Ovary (tissue), 3 donors: ENCODE data around the gene WDR37.

ENCODE experiments used
- POLR2A ChIP-seq: fragments of 450-650 bp; IDR thresholded peaks from one replicate; pipeline ENCODE4 v1.6.1; 2017; ENCODE audit warnings: antibody characterized with exemption, mild to moderate bottlenecking, moderate library complexity
- TF ChIP-seq, protein P1 (sequence below), 3 donors: fragments of 450-650 bp in 2 of 3; fragments of 200-600 bp in 1 of 3; IDR thresholded peaks; one replicate each; pipeline versions ENCODE4 v1.5.1 to v1.8.0; 2016 to 2022; ENCODE audit warnings: antibody characterized with exemption in 3 of 3, mild to moderate bottlenecking in 1 of 3
- donor health status: DM: no; HTN: no; CAD: no.

GRCh38 chr10:1174022-1174421, 117.8 kb downstream of the WDR37 start:
- TF ChIP-seq, protein P1, sequence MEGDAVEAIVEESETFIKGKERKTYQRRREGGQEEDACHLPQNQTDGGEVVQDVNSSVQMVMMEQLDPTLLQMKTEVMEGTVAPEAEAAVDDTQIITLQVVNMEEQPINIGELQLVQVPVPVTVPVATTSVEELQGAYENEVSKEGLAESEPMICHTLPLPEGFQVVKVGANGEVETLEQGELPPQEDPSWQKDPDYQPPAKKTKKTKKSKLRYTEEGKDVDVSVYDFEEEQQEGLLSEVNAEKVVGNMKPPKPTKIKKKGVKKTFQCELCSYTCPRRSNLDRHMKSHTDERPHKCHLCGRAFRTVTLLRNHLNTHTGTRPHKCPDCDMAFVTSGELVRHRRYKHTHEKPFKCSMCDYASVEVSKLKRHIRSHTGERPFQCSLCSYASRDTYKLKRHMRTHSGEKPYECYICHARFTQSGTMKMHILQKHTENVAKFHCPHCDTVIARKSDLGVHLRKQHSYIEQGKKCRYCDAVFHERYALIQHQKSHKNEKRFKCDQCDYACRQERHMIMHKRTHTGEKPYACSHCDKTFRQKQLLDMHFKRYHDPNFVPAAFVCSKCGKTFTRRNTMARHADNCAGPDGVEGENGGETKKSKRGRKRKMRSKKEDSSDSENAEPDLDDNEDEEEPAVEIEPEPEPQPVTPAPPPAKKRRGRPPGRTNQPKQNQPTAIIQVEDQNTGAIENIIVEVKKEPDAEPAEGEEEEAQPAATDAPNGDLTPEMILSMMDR (IDR thresholded peaks at IDR 0.05): no peak
- no peak for TF ChIP-seq POLR2A
